ENCODE data around the gene PAXX. TPM values are rescaled to one million over a fixed set of nuclear protein-coding genes. Genes with fewer than 3 reads are reported as not detected.

The PAXX gene
- total RNA-seq, 1 donor from 2014 or later, result 53.1 TPM

GRCh38 chr9:137034709-137035506 lies 42.7 kb downstream of the PAXX start:
- no peaks in the 10 kb centered on the region for H3K36me3 ChIP-seq
- no peaks in the 10 kb centered on the region for H3K9me3 ChIP-seq
- H3K27ac ChIP-seq, result no peak overlapping the region
- peak; percentile 90 for TF ChIP-seq CTCF (IDR thresholded peaks at IDR 0.05)
- no peak overlapping the region for H3K4me3 ChIP-seq
- no peaks in the 10 kb centered on the region for H3K27me3 ChIP-seq
- intact Hi-C loops (cut with DNase I), result loop anchor here (5.0 to 10.0 kb wide), 2 partner anchors 90 to 248 kb away; partner anchors contain the start of genes C8G and FBXW5
- H3K4me1 ChIP-seq, result peaks cover 20% of the 10 kb centered on the region
- peak; percentile 91 for DNase-seq
- ATAC-seq, result peak; percentile 82

- no peak for TF ChIP-seq CTCF (IDR thresholded peaks at IDR 0.05)
- Histone ChIP-seq H3K4me3 (no peak overlapping the region), H3K36me3 (no peaks in the 10 kb centered on the region), H3K27ac (no peak overlapping the region), H3K9me3 (no peaks in the 10 kb centered on the region), H3K27me3 (no peaks in the 10 kb centered on the region), H3K4me1 (peaks cover 19% of the 10 kb centered on the region)
- ATAC-seq, result no peak
- intact Hi-C loops (cut with DNase I), result loop anchor here (10.0 kb wide), 1 partner anchor 91 kb away; the partner anchor contains the start of genes C8G and FBXW5
- no peak for DNase-seq
Observed at GRCh38 chr9:137035507-137035834, 43.2 kb downstream of the PAXX start.

GRCh38 chr9:137035937-137036336 lies 43.7 kb downstream of the PAXX start:
- H3K4me1 ChIP-seq, result peaks cover 15% of the 10 kb centered on the region
- no peaks in the 10 kb centered on the region for H3K36me3 ChIP-seq
- TF ChIP-seq CTCF (IDR thresholded peaks at IDR 0.05), result no peak
- DNase-seq (no peak), ATAC-seq (no peak)
- intact Hi-C loops (cut with DNase I), result loop anchor here (10.0 kb wide), 1 partner anchor 91 kb away; the partner anchor contains the start of genes C8G and FBXW5
- no peak overlapping the region for H3K27ac ChIP-seq
- no peaks in the 10 kb centered on the region for H3K9me3 ChIP-seq
- no peaks in the 10 kb centered on the region for H3K27me3 ChIP-seq
- H3K4me3 ChIP-seq, result no peak overlapping the region

GRCh38 chr9:137037035-137037434 lies 44.8 kb downstream of the PAXX start:
- no peak for TF ChIP-seq CTCF (IDR thresholded peaks at IDR 0.05)
- Histone ChIP-seq H3K4me3 (no peak overlapping the region), H3K36me3 (no peaks in the 10 kb centered on the region), H3K27me3 (no peaks in the 10 kb centered on the region), H3K27ac (no peak overlapping the region), H3K9me3 (no peaks in the 10 kb centered on the region), H3K4me1 (peaks cover 10% of the 10 kb centered on the region)
- ATAC-seq, result no peak
- DNase-seq, result no peak
- intact Hi-C loops (cut with DNase I), result loop anchor here (10.0 kb wide), 1 partner anchor 92 kb away; the partner anchor contains the start of genes C8G and FBXW5

GRCh38 chr9:137037483-137037882 lies 45.3 kb downstream of the PAXX start:
- H3K36me3 ChIP-seq, result no peaks in the 10 kb centered on the region
- no peak overlapping the region for H3K4me3 ChIP-seq
- TF ChIP-seq CTCF (IDR thresholded peaks at IDR 0.05), result no peak
- H3K27me3 ChIP-seq, result no peaks in the 10 kb centered on the region
- H3K27ac ChIP-seq, result no peak overlapping the region
- ATAC-seq (no peak), DNase-seq (no peak)
- intact Hi-C loops (cut with DNase I), result loop anchor here (10.0 kb wide), 1 partner anchor 93 kb away; the partner anchor contains the start of genes C8G and FBXW5
- no peaks in the 10 kb centered on the region for H3K9me3 ChIP-seq
- H3K4me1 ChIP-seq, result peaks cover 10% of the 10 kb centered on the region
